ENCODE measurements around the gene TMEM50A.
"Not testable (repeated sequence)": the region's sequence is repeated elsewhere in the genome, so short reads cannot be mapped to it uniquely, and the experiment has no call there.

TMEM50A gene

DNA sequence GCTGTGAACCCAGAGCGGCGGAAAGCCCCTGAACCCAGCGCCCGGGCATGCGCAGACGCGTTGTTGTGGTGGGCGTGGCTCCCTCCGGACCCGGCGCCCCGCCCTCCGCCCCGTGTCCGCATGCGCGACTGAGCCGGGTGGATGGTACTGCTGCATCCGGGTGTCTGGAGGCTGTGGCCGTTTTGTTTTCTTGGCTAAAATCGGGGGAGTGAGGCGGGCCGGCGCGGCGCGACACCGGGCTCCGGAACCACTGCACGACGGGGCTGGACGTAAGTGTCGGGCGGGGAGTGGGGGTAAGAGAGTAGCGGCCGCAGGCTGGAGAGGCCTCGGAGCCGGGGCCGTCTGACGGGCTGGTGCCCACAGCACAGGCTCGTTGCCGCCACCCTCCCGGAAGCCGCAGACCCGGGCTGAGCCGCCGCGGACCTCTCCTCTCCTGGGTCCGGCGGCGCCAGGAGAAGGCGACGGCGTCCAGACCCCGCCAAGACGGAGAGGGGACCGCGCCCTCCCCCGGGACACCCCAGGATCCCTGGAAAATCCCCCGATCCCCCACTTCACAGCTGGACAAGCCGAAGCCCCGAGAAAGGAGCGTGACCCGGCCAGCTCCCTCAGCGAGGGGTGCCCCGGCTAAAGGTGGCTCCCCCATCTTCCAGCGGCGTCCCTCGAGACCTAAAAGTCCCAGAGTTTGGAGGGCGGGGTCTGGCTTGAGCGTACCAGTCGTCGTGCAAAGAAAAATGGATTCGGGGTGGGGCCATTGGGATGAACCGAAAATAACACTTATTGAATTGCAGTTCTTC, at the start of gene TMEM50A:
TSS of gene TMEM50A (plus strand) at position 147 of the 794 bp plus-strand sequence. CDS start 2,153 bp downstream, outside the sequence.
- DNase-seq, result peak; percentile 81

DNA sequence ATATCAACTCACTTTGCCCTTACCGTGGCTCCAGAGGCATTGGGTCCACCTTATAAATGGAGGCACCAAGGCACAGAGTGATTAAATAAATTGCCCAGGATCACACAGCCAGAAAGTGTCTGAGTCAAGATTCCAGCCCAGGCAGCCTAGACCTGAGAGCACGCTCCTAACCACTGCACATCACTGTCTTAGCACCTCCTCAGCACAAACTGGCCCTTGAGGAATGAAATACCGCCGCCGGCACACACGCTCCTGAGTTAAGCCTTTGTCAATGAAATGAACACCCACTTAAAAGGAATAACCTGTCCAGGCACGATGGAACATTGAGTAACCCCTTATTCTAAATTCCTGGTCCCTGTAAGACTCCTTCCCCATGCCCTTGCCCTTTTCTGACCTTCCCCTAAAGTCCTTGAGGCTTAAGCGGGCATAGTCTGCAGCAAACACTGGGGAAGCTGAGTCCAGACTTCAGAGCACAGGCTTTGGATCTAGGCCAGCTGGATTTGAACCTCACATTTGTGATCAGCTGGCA, 49.5 kb upstream of the TMEM50A start:
- not testable (repeated sequence) for DNase-seq

DNA sequence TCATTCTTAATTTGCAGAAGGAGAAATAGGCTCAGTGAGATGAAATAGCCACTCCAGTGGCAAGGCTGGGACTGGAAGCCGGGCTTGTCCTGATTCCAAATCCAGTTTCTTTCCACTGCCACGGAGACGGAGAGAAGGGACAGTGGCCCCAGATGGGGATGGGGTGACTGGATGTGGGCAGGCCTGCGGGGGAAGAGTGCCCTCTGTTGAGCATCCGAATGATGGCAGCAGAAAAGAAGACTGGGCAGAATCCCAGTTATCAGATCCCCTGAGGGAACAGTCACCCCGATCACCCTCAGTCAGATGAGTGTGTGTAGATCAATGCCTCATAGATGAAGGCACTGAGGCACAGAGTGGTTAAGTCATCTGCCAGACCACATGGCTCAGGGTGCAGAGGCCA, 48.1 kb upstream of the TMEM50A start:
- not testable (repeated sequence) for DNase-seq

DNA sequence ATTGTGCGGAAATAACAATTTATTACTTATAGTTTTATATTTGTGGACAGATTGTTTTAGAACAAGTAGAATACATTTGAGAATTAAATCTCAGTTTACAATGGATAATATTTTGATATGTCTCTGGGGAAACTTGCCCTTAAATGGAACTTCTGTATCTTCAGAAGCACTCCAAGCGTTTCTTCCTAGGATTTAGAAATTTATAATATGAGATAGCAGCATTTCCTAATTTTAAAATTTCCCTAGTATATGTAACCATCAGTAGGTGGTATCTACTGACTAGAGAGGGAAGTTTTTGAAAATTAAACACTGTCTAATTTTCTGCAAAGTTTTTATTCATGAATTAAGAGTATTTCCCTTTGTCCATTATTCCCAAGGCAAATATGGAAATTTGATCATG, 44.7 kb upstream of the TMEM50A start:
- DNase-seq, result not testable (repeated sequence)

DNA sequence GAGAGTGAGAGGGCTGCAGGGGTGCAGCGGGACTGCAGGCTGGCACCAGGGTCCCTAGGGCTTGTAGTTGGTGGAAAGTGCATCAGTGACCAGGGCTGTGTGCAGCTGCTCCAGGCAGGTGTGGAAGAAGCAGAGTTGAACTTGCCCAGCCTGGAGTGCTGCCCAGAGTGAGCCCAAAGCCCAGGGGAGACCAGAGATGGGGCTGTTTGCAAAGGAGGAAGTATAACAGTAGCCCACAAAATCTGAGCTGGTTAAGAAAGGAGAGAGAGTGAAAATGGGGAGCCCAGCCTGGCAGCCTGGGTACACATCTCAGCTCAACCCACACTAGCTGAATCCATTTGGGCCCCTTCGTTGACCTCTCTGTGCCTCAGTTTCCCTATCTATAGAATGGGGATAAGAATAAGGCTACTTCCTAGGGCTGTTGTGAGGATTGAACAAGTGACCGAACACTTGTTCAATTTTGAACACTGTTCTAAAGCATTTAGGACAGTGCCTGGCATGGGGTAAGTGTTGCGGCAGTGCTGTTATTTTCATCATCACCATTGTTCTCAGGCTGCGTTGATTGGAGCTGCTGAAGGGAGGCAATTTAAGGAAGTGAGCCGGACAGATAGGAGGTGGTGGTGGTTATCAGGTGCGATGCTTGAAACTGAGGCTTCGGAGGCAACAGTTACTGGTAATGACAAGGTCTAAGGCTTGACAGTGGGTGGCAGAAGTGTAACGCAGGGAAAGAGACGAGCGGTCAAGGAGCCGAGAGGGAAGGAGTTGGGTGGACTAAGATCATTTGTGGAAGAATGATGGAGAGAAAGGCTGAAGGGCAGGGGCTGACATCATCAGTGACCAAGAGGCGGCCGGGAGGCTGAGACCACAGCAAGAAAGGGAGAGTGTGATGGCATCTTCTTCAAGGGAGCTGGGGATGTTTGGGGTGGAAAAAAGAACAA, 43.0 kb upstream of the TMEM50A start:
- DNase-seq, result not testable (repeated sequence)

DNA sequence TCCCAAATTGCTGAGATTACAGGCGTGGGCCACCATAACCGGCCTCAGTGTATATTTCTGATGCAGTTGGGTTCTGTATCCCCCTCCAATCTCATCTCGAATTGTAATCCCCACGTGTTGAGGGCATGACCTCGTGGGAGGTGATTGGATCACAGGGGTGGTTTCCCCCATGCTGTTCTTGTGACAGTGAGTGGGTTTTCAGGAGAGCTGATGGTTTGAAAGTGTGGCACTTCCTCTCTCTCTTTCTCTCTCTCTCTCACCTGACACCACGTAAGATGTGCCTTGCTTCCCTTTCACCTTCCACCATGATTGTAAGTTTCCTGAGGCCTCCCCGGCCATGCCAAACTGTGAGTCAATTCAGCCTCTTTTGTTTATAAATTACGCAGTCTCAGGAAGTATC, 41.6 kb upstream of the TMEM50A start:
- DNase-seq, result not testable (repeated sequence)

DNA sequence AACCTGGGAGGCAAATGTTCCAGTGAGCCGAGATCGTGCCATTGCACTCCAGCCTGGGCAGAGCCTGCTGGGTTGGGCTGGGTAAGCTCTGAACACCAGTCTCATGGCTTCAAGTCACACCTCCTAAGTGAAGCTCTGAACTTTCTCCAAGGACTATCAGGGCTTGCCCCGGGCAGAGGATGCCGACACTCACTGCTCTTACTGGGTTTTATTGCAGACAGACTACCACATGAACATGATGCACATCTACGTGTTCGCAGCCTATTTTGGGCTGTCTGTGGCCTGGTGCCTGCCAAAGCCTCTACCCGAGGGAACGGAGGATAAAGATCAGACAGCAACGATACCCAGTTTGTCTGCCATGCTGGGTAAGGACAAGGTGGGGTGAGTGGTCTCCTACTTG, 37.4 kb upstream of the TMEM50A start:
- not testable (repeated sequence) for DNase-seq

DNA sequence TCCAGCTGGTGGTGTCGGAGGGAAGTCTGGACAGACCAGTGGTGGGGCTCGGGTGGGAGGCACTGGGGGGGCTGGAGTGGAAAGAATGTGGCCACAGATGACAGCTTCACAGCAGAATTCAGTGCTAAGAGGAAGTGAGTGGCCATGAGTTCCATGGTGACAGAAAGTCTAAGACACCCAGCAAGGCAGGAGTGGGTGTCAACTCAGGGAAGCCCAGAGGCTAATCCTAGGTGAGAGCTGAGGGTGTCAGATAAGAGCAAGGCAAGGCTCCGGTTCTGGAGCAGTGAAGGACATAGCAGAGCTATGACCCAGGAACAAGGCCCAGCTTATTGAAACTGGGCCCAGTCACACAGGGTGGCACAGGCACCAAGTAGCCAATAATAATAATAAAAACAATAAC, 35.8 kb upstream of the TMEM50A start:
- DNase-seq, result not testable (repeated sequence)

DNA sequence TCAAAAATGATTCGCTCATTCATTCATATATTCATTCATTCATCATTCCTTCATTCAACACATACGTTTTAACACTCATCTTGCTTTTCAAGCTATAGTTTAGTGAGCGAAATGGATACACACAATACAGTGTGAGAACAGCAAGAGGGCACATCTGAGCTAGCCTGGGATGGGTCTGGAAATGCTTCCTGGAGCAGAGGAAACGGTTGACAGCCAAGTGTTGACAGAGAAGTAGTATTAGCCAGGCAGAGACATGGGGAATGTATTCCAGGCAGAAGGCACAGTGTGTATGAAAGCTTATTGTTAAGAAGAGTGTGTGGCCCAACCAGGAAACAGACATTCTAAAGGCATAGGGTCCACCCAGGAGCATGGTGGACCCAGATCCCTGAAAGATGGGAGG, 33.2 kb upstream of the TMEM50A start:
- DNase-seq, result not testable (repeated sequence)

DNA sequence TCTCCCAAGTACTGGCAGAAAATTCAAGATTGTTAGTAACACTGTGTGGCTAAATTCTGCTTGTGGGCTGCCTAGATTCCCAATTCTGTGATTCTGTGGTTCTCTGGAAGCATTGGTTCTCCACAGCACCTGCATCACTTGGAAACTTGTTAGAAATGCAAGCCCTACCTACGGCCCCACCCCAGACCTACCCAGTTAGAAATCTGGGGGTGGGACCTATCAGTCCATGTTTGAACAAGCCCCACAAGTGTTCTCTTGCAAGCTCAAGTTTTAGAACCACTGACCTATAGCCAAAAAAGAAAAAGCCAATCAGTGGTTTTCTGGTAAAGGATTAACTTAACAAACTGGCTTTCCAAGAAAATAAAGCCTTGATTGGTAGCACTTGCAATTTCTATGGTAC, 30.0 kb upstream of the TMEM50A start:
- not testable (repeated sequence) for DNase-seq

DNA sequence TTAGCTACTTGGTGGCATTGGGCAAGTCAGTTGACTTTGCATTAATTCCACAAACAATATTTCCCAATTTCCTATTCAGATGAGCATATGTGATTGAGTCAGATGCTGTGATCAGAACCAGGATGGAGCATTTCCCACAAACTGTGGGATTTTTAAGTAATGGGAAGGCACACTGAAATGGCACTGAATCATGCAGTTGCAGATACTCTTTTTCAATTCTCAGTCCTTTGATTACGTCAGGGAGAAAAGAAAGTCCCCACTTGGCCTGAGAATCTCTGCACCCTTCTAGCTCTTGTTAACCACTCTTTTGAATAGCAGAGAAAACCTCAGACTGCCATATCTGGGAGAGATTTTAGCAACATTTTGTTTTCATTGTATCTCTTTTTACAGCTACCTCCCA, 29.0 kb upstream of the TMEM50A start:
- DNase-seq, result not testable (repeated sequence)

DNA sequence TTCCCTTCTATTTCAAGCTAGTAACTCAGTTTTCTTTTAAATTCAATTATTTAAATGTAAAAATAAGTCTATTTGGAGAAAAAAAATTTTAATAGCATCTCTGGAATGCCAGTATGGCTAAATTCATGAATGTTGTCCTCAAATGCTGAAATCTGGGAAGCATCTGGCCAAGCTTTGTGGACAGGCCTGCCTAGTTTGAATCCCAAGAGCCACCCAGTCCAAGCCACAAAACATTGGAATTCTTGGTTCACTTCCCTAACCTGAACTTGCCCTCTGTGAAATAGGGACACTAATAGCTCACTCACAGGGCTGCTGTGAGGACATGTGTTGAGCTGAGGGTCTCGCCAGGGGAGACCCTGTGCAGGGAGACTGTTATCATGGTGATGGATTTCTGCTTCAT, 28.6 kb upstream of the TMEM50A start:
- DNase-seq, result not testable (repeated sequence)

DNA sequence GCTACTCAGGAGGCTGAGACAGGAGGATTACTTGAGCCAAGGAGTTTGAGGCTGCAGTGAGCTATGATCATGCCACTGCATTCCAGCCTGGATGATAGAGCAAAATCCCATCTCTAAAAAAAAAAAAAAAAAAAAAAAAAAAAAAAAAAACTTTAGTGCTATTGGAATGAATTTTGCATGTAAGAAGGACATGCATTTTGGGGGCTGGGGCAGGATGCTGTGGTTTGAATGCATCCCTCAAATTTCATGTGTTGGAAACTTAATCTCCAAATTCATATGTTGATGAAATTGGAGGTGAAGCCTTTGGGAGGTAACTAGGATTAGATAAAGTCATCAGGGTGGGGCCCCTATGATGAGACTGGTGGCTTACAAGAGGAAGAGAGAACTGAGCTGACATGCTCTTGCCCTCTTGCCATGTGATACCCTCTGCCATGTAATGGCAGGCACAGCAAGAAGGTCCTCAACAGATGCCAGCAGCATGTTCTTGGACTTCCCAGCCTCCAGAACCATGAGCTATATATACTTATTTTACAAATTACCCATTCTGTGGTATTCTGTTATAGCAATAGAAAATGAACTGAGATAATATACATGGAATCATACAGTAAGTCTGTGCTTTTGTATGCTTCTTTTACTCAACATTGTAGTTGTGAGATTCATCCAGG, 25.2 kb upstream of the TMEM50A start:
- DNase-seq, result not testable (repeated sequence)

DNA sequence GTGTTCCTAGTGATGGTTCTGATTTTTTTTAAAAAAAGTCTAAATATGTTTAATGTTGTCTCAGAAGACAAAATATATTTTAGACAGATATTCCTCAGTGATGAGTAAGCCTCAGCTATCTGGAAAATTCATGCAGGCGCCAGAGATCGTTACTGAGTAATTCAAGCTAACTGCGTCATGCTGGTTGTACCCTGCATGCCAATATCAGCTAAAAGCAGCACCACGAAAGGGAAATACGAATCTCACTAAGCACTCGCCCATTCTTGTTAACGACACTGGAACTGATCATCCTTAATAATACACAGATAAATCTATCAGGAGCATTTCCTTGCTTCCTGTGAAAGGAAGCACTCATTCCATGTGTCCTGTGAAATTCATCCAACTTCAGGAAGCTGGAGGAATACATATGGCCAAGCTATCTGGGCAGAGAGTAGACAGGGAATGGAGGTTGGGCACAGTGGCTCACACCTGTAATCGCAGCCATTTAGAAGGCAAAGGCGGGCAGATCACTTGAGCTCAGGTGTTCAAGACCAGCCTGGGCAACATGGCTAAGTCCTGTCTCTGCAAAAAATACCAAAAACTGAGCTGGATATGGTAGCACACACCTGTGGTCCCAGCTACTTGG, 17.7 kb upstream of the TMEM50A start:
- not testable (repeated sequence) for DNase-seq

DNA sequence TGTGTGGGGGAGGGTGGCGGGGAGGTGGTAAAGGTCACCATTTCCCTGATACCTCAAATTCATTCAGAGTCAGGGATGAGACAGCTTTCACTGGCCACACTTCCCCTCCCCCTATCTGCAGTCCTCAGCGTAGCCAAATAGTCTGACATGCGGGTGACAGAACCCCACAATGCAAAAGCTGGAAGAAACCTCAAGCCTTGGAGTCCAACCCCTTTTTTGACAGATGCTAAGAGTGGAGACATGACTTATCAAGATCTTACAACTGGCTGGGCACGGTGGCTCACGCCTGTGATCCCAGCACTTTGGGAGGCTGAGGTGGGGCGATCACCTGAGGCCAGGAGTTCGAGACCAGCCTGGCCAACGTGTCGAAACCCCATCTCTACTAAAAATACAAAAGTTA, 16.0 kb upstream of the TMEM50A start:
- not testable (repeated sequence) for DNase-seq

DNA sequence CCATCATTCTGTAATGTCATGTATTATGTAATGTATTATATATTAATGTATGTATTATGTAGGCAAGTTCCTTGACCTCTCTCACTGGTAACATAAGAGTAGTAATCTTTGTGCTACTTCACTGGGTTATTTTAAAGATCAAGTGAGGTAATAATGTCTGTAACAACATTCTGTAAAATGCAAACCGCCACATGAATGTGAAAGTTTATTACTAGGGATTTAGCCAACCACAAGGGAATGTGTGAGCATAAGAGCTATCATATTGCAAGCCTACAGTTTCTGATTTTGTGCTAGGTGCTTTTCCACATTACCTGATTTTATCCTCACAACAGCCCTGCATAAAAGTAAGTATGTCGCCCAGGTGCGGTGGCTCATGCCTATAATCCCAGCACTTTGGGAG, 13.7 kb upstream of the TMEM50A start:
- DNase-seq, result not testable (repeated sequence)

DNA sequence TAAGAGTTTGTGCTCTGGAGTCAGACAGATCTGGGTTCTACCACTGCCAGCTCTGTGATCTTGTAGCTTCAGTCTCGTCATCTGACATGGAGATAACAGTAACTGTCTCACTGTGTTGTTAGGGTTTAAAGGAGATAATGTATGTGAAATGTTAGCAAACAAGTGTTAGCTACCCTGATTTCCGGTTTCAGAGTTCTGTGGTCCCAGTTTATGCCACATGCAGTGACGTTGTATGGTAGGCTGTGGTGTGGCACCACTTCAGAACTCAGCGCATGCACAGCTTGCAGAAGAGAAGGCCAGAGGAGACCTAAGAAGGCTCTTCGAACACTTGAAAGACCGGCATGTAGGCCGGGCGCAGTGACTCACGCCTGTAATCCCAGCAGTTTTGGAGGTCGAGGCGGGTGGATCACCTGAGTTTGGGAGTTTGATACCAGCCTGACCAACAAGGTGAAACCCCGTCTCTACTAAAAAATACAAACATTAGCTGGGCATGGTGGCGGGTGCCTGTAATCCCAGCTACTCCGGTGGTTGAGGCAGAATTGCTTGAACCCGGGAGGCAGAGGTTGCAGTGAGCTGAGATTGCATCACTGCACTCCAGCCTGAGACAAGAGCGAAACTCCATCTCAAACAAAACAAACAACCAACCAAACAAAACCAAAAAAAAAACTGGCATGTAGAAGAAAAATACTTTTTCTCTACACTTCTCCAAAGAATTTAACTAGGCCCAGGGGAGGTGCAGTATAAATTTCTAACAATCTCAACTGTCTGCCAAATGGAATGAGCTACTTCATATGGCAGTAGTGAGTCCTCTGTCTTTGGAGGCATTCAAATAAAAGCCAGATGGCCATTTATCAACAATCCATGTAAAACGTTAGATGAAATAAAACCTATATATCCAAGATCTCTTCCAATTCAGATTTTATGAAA, 10.0 kb upstream of the TMEM50A start:
- not testable (repeated sequence) for DNase-seq

DNA sequence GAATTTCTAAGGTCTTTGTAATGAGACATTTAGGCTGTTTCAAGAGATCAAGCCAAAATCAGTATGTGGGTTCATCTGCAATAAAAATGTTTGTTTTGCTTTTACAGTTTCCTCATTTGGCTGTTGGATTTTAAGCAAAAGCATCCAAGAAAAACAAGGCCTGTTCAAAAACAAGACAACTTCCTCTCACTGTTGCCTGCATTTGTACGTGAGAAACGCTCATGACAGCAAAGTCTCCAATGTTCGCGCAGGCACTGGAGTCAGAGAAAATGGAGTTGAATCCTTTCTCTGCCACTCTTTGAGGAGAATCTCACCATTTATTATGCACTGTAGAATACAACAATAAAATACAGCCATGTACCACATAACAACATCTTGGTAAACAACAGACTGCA, 9.3 kb upstream of the TMEM50A start:
- DNase-seq, result not testable (repeated sequence)

DNA sequence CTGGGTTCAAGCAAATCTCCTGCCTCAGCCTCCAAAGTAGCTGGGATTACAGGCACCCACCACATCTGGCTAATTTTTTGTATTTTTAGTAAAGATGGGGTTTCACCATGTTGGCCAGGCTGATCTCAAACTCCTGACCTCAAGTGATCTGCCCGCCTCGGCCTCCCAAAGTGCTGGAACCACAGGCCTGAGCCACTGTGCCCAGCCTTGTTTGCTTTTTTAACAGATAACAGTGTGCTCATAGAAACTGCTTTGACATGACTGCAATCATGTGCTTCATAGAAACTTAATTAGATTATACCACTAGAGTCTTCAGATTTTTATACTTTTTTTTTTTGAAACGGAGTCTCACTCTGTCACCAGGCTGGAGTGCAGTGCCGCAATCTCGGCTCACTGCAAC, 8.8 kb upstream of the TMEM50A start:
- not testable (repeated sequence) for DNase-seq

DNA sequence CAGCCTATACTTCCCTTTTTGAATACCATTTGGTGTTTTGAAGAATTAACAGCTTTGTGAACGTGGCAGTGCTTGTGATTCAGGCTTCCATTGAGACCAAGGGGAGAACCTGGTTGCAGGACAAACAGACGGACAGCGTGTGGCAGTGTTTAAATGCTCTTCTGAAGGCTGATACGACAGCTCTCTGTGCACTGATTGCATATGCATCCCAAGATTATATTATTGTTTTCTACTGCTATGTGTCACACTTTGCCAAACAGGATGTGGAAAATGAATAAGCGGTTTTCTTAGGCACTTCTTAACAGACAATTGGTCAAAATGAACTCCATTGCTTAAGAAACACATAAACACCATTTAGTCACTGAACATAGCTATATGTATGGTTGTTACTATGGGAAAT, 8.2 kb upstream of the TMEM50A start:
- not testable (repeated sequence) for DNase-seq

DNA sequence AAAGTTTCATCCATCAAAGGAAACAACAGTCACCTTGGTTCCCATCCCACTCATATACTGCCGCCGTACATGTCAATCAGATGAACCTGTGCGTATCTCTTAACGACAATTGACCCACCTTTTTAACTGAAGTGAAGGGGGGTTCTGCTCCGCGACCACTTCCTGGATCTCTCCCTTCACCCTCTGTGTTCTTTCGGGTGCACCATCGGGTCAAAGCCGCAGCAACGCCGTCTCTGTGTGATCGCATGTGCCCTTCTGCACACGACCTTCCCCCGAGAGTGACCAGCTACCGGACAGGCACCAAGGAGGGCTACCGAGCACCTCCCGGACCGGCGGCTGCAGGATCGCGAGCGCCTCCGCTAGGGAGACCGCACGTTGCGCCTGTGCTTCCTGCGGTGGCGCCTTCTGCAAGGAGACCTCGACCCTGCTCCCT, 1.2 kb upstream of the TMEM50A start:
- DNase-seq, result not testable (repeated sequence)

Data from NCI-H1105 (cell line).